Adipocyte (in vitro differentiated cells): ENCODE measurements around the gene AURKA.

Experiments used
- DNase-seq: peaks from one replicate; pipeline ENCODE4 v3.0.0-alpha.2; 2015; ENCODE audit warnings: low read depth
- H3K27me3 ChIP-seq: replicated peaks from 2 replicates; pipeline ENCODE4 v1.7.0; 2013; ENCODE audit warnings: mild to moderate bottlenecking, low read length, moderate library complexity; ENCODE audit not compliant: control insufficient read depth, insufficient read depth
- H3K36me3 ChIP-seq: 2 replicates; pipeline ENCODE4 v1.7.0; 2013; ENCODE audit warnings: low read length, mild to moderate bottlenecking, moderate library complexity; ENCODE audit not compliant: control insufficient read depth, insufficient read depth, severe bottlenecking
- H3K4me1 ChIP-seq: 2 replicates; pipeline ENCODE4 v1.7.0; 2013; ENCODE audit warnings: mild to moderate bottlenecking, low read length, moderate library complexity; ENCODE audit not compliant: control insufficient read depth, insufficient read depth
- H3K4me3 ChIP-seq: 2 replicates; pipeline ENCODE4 v1.7.0; 2013; ENCODE audit warnings: mild to moderate bottlenecking, low read length, moderate library complexity
- H3K9ac ChIP-seq: 2 replicates; pipeline ENCODE4 v1.7.0; 2013; ENCODE audit warnings: mild to moderate bottlenecking, low read length, moderate library complexity
- H3K9me3 ChIP-seq: 2 replicates; pipeline ENCODE4 v1.7.0; 2013; ENCODE audit warnings: mild to moderate bottlenecking, low read length, moderate library complexity; ENCODE audit not compliant: control insufficient read depth

AURKA gene

DNA sequence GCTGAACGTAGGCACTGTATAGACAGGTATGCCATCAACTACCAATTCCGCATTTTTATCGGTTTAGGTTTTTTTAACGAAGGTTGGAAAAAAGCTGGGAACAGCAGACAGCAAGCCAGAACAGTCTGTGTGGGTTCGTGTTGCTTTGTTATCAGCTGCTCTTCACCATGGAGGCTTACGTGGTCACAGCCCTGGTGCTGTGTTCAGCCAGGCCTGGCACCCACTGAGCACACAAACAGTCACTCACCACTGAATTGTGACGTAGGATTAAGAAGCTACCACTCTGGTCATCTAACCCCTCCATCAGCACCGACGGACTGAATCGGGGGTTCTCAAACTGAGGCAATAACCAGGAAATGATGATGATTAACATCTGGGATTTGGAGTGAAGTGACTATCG lies 20.0 kb downstream of the AURKA start:
- Histone ChIP-seq H3K36me3 (peaks cover 31% of the 10 kb centered on the region), H3K4me3 (no peak overlapping the region), H3K9me3 (no peaks in the 10 kb centered on the region), H3K9ac (no peak overlapping the region), H3K4me1 (peaks cover 5% of the 10 kb centered on the region), H3K27me3 (no peaks in the 10 kb centered on the region)
- no peak for DNase-seq

GRCh38 chr20:56369179-56369578 lies 22.8 kb downstream of the AURKA start:
- peaks cover 51% of the 10 kb centered on the region for H3K36me3 ChIP-seq
- H3K4me3 ChIP-seq = no peak overlapping the region
- no peak for DNase-seq

DNA sequence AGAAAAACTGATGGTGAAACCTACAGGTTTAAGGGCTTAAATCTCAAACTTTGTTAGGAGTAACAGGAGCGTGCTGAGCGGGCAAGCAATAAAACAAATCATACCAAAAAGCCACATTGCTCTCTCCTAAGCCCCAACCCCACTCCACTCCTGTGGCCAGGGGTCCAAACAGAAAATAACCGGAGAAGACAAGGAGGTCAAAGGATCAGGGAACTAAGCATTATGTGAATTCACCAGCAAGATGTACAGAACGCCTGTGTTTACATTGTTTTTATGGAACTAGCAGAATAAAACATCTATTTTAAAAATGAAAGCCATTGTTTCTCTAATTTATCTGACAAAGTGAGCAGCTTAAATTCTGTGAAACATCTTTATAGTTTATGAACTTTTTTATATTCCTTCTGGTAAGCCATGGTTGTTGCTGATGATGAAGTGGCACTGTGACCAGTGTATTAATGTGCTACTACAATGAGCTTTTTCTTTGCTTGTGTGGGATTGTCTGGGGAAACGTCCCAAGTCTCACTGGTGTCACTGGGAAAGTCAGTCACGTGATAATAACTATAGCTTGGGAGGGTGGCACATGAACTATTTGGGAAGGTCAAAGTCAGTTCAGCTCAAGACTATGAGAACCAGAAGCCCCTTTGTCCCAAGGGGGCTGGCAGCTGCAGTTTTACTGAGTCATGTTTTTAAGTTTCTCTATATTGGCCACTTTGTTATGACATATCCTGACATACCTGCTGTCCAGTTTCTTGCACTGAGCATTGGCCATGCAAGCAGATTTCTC lies 23.5 kb downstream of the AURKA start:
- Histone ChIP-seq H3K36me3 (peaks cover 51% of the 10 kb centered on the region), H3K4me3 (no peak overlapping the region), H3K27me3 (no peaks in the 10 kb centered on the region), H3K9ac (no peak overlapping the region), H3K9me3 (no peaks in the 10 kb centered on the region), H3K4me1 (no peaks in the 10 kb centered on the region)
- no peak for DNase-seq

More at GRCh38 chr20:56369179-56369578, 22.8 kb downstream of the AURKA start:
- Histone ChIP-seq H3K27me3 (no peaks in the 10 kb centered on the region), H3K9me3 (no peaks in the 10 kb centered on the region), H3K9ac (no peak overlapping the region), H3K4me1 (peaks cover 2% of the 10 kb centered on the region)

DNA sequence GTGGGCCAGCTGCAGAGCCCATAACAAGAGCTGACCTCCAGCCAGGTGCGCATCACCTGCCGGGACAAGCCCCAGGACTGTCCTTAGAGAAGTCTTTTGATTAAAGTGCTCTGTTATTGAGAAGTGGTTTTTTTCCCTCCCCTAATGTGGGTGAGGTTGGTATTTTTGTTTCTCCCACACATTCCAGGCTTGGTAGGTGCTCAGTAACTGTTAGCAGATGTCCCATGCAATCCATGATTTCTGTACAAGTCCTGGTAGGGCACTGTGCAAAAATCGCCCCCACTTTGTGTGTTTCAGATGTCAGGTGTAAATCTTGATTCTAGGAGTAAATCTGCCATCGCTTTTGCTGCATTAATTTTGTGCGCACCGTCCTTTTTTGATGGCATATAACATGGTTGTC lies 28.5 kb downstream of the AURKA start:
- peaks cover 14% of the 10 kb centered on the region for H3K4me1 ChIP-seq
- H3K27me3 ChIP-seq = no peaks in the 10 kb centered on the region
- no peaks in the 10 kb centered on the region for H3K9me3 ChIP-seq
- no peak overlapping the region for H3K9ac ChIP-seq
- no peak for DNase-seq
- peaks cover 38% of the 10 kb centered on the region for H3K36me3 ChIP-seq
- H3K4me3 ChIP-seq = no peak overlapping the region

DNA sequence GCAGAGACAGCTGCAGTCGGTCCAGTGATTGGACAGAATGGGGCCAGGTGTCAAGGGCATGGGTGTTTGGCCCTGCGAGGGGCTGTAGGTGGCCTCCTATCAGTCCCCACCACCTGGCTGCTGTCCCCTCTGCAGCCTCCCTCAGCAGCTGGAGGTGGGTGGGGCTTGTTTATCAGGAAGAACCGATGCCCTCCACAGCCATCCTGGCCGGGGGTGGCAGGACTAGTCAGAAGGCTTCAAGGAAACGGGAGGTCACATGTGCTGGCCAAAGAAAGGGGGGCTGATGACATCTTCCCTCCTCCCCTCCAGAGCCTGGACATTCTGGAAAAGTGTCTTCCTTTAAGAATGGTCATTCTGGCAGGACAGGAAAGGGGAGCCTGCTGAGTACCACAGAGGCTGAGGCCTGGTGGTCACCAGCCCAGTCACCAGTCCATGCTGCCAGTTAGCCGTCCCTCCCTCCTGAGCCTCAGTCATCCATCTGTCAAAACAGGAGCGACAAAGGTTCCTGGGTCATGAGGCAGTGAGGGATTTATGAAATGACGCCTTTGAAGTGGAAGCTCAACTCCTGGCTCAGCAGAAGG lies 29.1 kb downstream of the AURKA start:
- no peaks in the 10 kb centered on the region for H3K27me3 ChIP-seq
- H3K36me3 ChIP-seq = peaks cover 32% of the 10 kb centered on the region
- no peak overlapping the region for H3K4me3 ChIP-seq
- no peak for DNase-seq
- no peaks in the 10 kb centered on the region for H3K9me3 ChIP-seq
- peaks cover 18% of the 10 kb centered on the region for H3K4me1 ChIP-seq
- no peak overlapping the region for H3K9ac ChIP-seq

DNA sequence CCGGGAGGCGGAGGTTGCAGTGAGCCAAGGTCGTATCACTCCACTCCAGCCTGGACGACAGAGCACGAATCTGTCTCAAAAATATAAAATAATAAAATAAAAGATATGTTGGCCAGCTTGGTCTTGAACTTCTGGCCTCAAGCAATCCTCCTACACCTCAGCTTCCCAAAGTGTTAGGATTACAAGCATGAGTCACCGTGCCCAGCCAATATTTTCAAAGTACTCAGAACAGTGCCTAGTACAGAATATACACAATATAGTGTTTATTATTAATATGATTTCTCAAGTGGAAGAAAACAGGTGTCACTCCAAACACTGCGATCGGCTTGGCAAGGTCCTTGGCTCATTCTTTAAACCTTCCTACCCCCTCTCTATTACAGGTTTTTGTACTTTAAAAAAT lies 30.1 kb downstream of the AURKA start:
- Histone ChIP-seq H3K4me3 (no peak overlapping the region), H3K27me3 (no peaks in the 10 kb centered on the region), H3K9ac (no peak overlapping the region), H3K4me1 (peaks cover 18% of the 10 kb centered on the region), H3K9me3 (no peaks in the 10 kb centered on the region), H3K36me3 (peaks cover 24% of the 10 kb centered on the region)
- DNase-seq = no peak

DNA sequence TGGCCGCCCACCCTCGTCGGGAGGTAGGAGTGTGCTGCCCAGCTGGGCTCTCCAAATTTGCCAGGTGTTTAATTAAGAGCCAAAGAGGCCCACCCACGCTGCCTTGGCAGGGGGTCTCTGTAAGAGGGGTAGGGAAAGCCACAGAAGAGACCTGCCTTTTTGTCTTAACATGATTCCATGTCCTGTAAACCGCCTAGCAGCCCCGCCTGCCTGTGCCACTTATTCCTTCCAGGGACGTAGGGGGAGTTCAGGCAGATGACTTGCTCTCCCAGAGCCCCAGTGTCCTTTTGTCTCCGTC lies 31.2 kb downstream of the AURKA start:
- Histone ChIP-seq H3K4me3 (peak overlapping the region; percentile 95), H3K36me3 (peaks cover 14% of the 10 kb centered on the region), H3K9me3 (no peaks in the 10 kb centered on the region), H3K9ac (peak overlapping the region; percentile 95), H3K4me1 (peaks cover 18% of the 10 kb centered on the region), H3K27me3 (no peaks in the 10 kb centered on the region)
- no peak for DNase-seq

DNA sequence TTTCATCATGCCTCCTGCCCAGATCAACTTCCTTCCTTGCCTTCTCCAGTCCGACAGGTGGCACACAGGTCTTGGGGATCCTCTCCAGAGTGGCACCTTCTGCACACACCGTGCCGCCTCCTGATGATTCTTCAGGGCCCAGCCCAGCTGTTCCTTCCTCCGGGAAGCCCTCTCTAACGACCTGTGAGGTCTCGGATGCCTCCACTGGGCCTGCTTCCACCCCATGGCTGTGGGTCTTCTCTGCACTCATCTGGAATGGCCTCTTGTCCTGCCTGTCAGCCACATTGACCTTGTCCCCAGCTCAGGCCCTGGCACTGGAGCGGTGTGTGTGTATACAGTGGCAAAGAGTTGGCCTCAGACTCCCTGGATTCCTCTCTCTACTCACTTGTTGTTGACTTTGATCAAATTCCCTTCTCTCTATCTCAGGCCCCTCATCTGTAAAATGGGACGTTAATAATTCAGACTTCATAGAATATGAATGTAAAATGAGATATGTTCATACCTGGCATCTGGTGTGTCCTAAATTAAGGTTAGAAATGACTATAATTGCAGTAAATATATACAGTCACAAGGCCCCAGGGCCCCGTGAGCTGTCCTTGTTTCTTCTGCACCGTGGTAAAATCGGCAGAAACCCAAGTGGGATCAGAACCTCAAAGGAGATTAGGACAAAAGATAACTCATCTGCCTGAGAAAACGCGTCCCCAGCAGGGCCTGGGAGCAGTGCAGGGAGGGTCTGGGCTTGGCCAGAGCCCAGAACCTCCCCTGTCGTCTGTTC lies 31.7 kb downstream of the AURKA start:
- H3K9me3 ChIP-seq = no peaks in the 10 kb centered on the region
- H3K36me3 ChIP-seq = peaks cover 9% of the 10 kb centered on the region
- DNase-seq = no peak
- peak overlapping the region; percentile 95 for H3K9ac ChIP-seq
- H3K4me3 ChIP-seq = peak overlapping the region; percentile 95
- H3K4me1 ChIP-seq = peaks cover 18% of the 10 kb centered on the region
- H3K27me3 ChIP-seq = no peaks in the 10 kb centered on the region

DNA sequence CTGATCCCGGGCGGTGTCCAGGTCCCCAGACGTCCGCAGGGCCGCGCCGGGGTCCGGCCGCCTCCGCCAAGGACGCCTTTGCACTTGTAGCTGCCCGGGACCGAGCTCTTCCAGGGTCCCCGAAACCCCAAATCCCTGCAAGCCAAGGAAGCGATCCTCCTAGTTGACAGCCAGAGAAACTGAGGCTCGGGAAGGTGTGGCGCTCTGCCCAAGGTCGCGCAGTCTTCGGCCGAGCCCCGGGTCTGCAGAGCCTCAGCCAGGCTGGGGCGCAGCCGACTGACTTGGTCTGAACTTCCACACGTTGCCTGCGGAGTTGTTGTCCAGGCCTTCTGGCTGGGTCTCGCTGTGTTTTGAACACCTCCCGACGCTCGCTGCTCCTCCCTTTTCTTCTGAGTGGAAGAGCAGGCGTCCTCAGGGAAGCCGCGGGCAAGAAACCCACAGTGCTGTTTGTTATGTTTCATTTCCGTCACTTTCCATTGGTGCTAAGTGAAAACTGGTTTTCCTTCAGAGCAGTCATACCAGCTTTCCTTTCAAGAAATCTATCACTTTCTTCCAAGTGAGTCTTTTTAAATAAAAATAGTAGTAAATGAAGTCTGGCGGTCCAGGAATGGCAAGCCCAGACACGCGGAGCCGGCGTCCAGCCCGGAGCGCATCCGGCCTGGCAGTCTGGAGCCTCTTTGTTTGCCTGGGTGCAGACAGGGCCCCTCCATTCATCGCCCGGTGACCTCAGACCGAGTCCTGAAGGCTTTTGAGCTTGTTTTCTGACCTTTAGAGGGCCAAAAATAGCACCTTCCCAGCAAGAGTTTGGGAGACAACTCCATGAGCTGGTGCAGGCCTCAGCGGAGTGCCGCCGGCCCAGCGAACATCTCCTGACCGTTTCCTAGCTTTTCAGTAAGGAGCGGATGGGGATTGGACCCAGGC lies 32.5 kb downstream of the AURKA start:
- Histone ChIP-seq H3K9me3 (no peaks in the 10 kb centered on the region), H3K4me1 (peaks cover 18% of the 10 kb centered on the region), H3K9ac (peak overlapping the region; percentile 95), H3K4me3 (peak overlapping the region; percentile 95), H3K27me3 (no peaks in the 10 kb centered on the region), H3K36me3 (peaks cover 5% of the 10 kb centered on the region)
- DNase-seq = peak; percentile 79

GRCh38 chr20:56358600-56359211 lies 33.3 kb downstream of the AURKA start, which contains the start of gene FAM210B:
Gene FAM210B, plus strand, starts transcription at chr20:56358974. Its CDS starts 32 bp downstream, at chr20:56359006.
- peak; percentile 97 for DNase-seq
- H3K4me3 ChIP-seq = peak within 1 kb of the TSS; percentile 95
- peaks cover 5% of the 10 kb centered on the region for H3K36me3 ChIP-seq
- H3K27me3 ChIP-seq = no peaks in the 10 kb centered on the region
- H3K4me1 ChIP-seq = peaks cover 18% of the 10 kb centered on the region
- no peaks in the 10 kb centered on the region for H3K9me3 ChIP-seq
- H3K9ac ChIP-seq = peak within 1 kb of the TSS; percentile 95
